Measurements from ENCODE around the gene CRTC1. TPM values are rescaled to one million over a fixed set of nuclear protein-coding genes. Genes with fewer than 3 reads are reported as not detected.

Gene CRTC1
- total RNA-seq, 4 donors from 2014 or later, result 4.1 to 6.3 (median 4.7) TPM

DNA sequence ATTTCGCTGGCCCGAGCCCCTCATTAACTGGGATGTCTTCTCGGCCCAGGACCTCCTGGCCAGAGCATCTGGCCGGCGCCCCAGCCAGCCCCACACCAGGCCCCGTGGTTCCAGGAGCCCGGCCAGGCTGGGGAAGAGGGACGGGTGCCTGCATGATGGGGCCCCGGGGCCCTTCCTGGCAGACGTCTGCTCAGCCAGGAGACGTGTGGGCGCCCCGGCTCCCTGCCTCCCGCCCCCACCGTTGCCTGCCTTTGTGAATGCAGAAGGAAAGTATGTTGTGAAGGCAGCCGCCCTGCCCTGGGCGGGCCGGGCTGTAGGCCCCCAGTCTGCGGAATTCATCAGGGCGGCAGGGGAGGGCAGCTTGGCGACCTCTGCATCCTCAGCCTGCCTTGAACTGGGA is 112.1 kb downstream of the CRTC1 start:
- WGBS, result 7% methylated on average over 19 of the region's 21 CpGs
- Histone ChIP-seq H3K36me3 (no peaks in the 10 kb centered on the region), H3K4me1 (peaks cover 15% of the 10 kb centered on the region), H3K27ac (no peak overlapping the region), H3K27me3 (peaks cover 62% of the 10 kb centered on the region), H3K9me3 (no peaks in the 10 kb centered on the region), H3K4me3 (no peak overlapping the region)
- no peak for TF ChIP-seq POLR2AphosphoS5 (IDR thresholded peaks at IDR 0.05)
- TF ChIP-seq POLR2A (IDR thresholded peaks at IDR 0.05), result no peak
- TF ChIP-seq, protein P1, sequence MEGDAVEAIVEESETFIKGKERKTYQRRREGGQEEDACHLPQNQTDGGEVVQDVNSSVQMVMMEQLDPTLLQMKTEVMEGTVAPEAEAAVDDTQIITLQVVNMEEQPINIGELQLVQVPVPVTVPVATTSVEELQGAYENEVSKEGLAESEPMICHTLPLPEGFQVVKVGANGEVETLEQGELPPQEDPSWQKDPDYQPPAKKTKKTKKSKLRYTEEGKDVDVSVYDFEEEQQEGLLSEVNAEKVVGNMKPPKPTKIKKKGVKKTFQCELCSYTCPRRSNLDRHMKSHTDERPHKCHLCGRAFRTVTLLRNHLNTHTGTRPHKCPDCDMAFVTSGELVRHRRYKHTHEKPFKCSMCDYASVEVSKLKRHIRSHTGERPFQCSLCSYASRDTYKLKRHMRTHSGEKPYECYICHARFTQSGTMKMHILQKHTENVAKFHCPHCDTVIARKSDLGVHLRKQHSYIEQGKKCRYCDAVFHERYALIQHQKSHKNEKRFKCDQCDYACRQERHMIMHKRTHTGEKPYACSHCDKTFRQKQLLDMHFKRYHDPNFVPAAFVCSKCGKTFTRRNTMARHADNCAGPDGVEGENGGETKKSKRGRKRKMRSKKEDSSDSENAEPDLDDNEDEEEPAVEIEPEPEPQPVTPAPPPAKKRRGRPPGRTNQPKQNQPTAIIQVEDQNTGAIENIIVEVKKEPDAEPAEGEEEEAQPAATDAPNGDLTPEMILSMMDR (IDR thresholded peaks at IDR 0.05), result no peak
- no peak for TF ChIP-seq EP300 (IDR thresholded peaks at IDR 0.05)
- no peak for DNase-seq (ENCODE audit: low spot score in 2 of 2)

DNA sequence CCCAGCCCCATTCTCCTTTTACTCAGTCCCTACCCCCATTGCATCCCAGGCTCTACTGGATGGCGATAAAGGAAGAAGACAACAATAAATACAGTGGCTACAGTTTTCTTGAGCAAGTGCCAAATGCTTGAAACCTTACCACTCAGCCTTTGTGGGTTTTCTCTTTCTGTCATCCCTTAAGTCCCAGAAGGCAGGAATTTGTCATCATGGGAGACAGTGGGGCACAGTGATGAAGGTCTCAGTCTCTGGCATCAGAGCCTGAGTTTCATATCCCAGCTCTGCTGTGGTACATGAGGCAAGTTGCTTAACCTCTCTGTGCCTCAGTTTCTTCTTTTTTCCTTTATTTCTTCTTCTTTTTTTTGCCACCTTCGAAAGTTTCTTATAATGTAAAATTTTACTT is 112.8 kb downstream of the CRTC1 start:
- no peak for DNase-seq (ENCODE audit: low spot score in 2 of 2)
- H3K4me1 ChIP-seq, result peaks cover 8% of the 10 kb centered on the region
- TF ChIP-seq, protein P1 (IDR thresholded peaks at IDR 0.05), result no peak
- no peak for TF ChIP-seq POLR2A (IDR thresholded peaks at IDR 0.05)
- TF ChIP-seq EP300 (IDR thresholded peaks at IDR 0.05), result no peak
- H3K4me3 ChIP-seq, result no peak overlapping the region
- no peak overlapping the region for H3K27ac ChIP-seq
- H3K36me3 ChIP-seq, result no peaks in the 10 kb centered on the region
- peaks cover 61% of the 10 kb centered on the region for H3K27me3 ChIP-seq
- no peaks in the 10 kb centered on the region for H3K9me3 ChIP-seq
- 62% methylated on average over 2 of the region's 2 CpGs for WGBS

DNA sequence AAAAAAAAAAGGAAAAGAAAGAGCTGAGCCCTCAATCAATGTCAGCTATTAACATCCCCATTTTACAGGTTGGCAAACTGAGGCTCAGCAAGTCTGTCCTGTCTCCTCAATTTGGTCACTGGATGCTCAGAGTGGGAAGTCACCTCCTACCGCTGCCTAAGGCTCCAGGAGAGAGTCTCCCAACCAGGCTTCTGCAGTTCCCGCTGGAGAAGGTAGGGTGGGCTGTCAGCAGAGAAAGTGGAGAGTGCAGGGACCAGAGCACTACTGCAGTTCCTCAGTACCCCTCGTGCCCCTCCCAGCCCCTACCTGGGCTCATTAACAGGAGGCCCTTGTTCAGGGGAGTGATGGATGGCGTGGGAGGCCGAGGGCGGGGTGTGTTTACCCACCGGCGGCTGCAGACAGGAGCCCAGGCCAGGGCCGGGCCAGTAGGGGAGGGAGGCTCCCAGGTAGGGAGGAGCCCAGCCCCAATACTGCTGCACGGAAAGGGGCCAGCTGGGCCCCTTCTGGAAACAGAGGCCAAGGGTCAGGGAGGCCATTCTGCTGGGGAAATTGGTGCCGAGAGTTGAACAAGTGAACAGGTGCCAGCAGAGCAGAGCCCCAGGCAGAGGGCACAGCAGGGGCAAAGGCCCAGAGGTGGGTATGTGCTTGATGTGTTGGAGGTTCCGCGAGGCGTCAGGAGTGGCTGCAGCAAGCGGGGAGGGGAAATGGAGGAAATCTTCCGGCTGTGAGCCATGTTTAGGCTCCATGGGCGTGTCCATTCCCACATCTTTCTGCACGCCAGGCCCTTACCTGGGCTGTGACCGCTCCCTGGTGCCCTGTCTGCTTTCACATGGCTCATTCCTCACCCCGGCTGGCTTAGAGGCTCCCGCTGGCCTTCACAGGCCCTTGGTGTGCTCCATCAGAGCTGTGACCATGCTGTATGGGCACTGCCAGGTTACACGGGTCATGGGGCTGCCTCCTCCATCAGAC is 115.2 kb downstream of the CRTC1 start:
- H3K4me1 ChIP-seq, result peaks cover 7% of the 10 kb centered on the region
- 54% methylated on average over 16 of the region's 22 CpGs for WGBS
- no peak overlapping the region for H3K4me3 ChIP-seq
- H3K9me3 ChIP-seq, result no peaks in the 10 kb centered on the region
- DNase-seq (ENCODE audit: low spot score in 2 of 2), result no peak
- H3K27me3 ChIP-seq, result peaks cover 44% of the 10 kb centered on the region
- no peaks in the 10 kb centered on the region for H3K36me3 ChIP-seq
- no peak overlapping the region for H3K27ac ChIP-seq
- TF ChIP-seq, protein P1 (IDR thresholded peaks at IDR 0.05), result no peak
- TF ChIP-seq EP300 (IDR thresholded peaks at IDR 0.05), result no peak
- TF ChIP-seq POLR2AphosphoS5 (IDR thresholded peaks at IDR 0.05), result no peak
- TF ChIP-seq POLR2A (IDR thresholded peaks at IDR 0.05), result no peak

DNA sequence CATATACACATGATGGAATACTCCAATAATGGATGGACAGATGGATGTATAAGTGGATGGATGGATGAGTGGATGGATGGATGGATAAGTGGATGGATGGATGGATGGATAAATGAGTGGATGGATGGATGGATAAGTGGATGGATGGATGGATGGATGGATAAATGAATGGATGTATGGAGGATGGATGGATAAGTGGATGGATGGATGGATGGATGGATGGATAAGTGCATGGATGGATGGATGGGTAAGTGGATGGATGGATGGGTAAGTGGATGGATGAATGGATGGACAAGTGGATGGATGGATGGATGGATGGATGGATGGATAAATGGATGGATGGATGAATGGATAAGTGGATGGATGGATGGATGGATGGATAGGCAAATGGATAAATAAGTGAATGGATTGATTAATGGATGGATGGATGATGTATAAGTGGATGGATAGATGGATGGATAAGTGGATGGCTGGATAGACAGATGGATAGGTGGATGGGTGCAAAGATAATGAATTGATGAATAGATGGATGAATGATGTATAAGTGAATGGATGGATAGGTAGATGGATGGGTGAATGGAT is 116.0 kb downstream of the CRTC1 start:
- TF ChIP-seq, protein P1 (IDR thresholded peaks at IDR 0.05), result no peak
- TF ChIP-seq EP300 (IDR thresholded peaks at IDR 0.05), result no peak
- no peak for TF ChIP-seq POLR2A (IDR thresholded peaks at IDR 0.05)
- TF ChIP-seq POLR2AphosphoS5 (IDR thresholded peaks at IDR 0.05), result no peak
- Histone ChIP-seq H3K36me3 (no peaks in the 10 kb centered on the region), H3K9me3 (no peaks in the 10 kb centered on the region), H3K27me3 (peaks cover 43% of the 10 kb centered on the region), H3K4me1 (peaks cover 7% of the 10 kb centered on the region), H3K4me3 (no peak overlapping the region), H3K27ac (no peak overlapping the region)
- no peak for DNase-seq (ENCODE audit: low spot score in 2 of 2)

DNA sequence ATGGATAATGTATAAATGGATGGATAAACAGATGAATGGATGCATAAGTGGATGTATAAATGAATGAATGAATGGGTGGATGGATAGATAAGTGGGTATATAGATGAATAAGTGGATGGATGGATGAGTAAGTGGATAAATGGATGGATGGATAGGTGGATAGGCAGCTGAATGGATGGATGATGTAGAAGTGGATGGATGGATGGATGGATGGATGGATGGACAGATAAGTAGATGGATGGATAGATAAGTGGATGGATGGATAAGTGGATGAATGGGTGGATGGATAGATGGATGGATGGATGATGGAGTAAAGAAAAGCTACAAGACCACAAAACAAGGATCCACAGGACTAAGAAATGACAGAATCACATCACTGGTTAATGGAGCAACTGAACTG is 116.6 kb downstream of the CRTC1 start:
- Histone ChIP-seq H3K27me3 (peaks cover 43% of the 10 kb centered on the region), H3K36me3 (no peaks in the 10 kb centered on the region), H3K4me3 (no peak overlapping the region), H3K9me3 (no peaks in the 10 kb centered on the region), H3K4me1 (peaks cover 7% of the 10 kb centered on the region), H3K27ac (no peak overlapping the region)
- no peak for DNase-seq (ENCODE audit: low spot score in 2 of 2)
- TF ChIP-seq, protein P1 (IDR thresholded peaks at IDR 0.05), result no peak
- TF ChIP-seq POLR2AphosphoS5 (IDR thresholded peaks at IDR 0.05), result no peak
- TF ChIP-seq POLR2A (IDR thresholded peaks at IDR 0.05), result no peak
- no peak for TF ChIP-seq EP300 (IDR thresholded peaks at IDR 0.05)
